ENCODE measurements around the gene RABGAP1L. TPM values are rescaled to one million over a fixed set of nuclear protein-coding genes. Genes with fewer than 3 reads are reported as not detected.

The RABGAP1L gene
- polyA plus RNA-seq, 1 donor (not counting 4 experiments of a cell fraction or from before 2014, with no cell fraction given), result 24.2 TPM

DNA sequence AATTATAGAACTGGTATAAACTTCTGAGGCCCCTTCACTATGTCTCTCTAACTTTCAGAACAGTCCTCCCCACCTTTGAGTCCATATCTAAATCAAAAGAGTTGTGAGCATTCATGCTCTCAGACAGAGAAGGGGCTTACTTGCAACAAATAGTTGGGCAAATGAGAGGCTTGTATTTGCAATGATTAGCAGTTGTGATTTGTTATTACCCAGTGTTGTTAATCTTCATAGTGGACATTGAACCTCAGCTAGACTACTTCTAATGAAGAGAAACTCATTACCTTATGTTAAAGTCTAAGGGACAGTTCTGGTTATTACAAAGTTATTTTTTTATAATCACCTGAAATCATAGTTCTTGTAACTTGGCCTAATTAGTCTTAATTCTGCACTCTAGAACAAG, 114.5 kb downstream of the RABGAP1L start:
- Histone ChIP-seq H3K4me3 (ENCODE audit: control insufficient read depth in 2 of 3, extremely low read depth in 1 of 3, insufficient read depth in 2 of 3, low read depth in 1 of 3, low read length in 3 of 3) (no peak overlapping the region), H3K9me1 (ENCODE audit: control insufficient read depth, extremely low read depth, insufficient read depth, low read length) (no peaks in the 10 kb centered on the region), H3K36me3 (ENCODE audit: control insufficient read depth in 2 of 2, extremely low read depth in 1 of 2, insufficient read depth in 2 of 2, low read length in 2 of 2) (no peaks in the 10 kb centered on the region), H3K79me2 (ENCODE audit: control insufficient read depth, insufficient read depth, low read length) (no peaks in the 10 kb centered on the region), H3K9ac (ENCODE audit: control insufficient read depth, extremely low read depth, insufficient read depth, low read length) (no peak overlapping the region), H3K27me3 (ENCODE audit: control insufficient read depth, extremely low read depth, insufficient read depth, low read length) (no peaks in the 10 kb centered on the region), H2AFZ (ENCODE audit: control insufficient read depth, low read length) (no peak overlapping the region), H4K20me1 (ENCODE audit: control insufficient read depth, extremely low read depth, insufficient read depth, low read length) (no peaks in the 10 kb centered on the region), H3K4me1 (ENCODE audit: control insufficient read depth, extremely low read depth, insufficient read depth, low read length) (no peaks in the 10 kb centered on the region), H3K4me2 (ENCODE audit: control insufficient read depth, extremely low read depth, insufficient read depth, low read depth, low read length) (no peak overlapping the region), H3K27ac (ENCODE audit: control insufficient read depth, insufficient read depth, low read length) (no peak overlapping the region), H3K9me3 (ENCODE audit: control insufficient read depth, low read depth, low read length) (no peaks in the 10 kb centered on the region)
- FAIRE-seq (no peak), DNase-seq (ENCODE audit: low read depth, low spot score) (no peak)
- TF ChIP-seq, protein P1, sequence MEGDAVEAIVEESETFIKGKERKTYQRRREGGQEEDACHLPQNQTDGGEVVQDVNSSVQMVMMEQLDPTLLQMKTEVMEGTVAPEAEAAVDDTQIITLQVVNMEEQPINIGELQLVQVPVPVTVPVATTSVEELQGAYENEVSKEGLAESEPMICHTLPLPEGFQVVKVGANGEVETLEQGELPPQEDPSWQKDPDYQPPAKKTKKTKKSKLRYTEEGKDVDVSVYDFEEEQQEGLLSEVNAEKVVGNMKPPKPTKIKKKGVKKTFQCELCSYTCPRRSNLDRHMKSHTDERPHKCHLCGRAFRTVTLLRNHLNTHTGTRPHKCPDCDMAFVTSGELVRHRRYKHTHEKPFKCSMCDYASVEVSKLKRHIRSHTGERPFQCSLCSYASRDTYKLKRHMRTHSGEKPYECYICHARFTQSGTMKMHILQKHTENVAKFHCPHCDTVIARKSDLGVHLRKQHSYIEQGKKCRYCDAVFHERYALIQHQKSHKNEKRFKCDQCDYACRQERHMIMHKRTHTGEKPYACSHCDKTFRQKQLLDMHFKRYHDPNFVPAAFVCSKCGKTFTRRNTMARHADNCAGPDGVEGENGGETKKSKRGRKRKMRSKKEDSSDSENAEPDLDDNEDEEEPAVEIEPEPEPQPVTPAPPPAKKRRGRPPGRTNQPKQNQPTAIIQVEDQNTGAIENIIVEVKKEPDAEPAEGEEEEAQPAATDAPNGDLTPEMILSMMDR (optimal IDR thresholded peaks at IDR 0.05 in 1 of 3, IDR thresholded peaks at IDR 0.05 in 1 of 3, conservative IDR thresholded peaks at IDR 0.05 in 1 of 3; ENCODE audit: extremely low read depth in 1 of 3, insufficient read depth in 2 of 3, low read length in 3 of 3), result no peak
- no peak for TF ChIP-seq EZH2 (IDR thresholded peaks at IDR 0.05; ENCODE audit: low read length)
- dilution Hi-C loops (cut with MboI; ENCODE audit: extremely low pct_ligation_motif_present, low sequenced_read_pairs), result loop anchor here (25.0 kb wide), 1 partner anchor 464 kb away; no protein-coding TSS in a partner anchor

DNA sequence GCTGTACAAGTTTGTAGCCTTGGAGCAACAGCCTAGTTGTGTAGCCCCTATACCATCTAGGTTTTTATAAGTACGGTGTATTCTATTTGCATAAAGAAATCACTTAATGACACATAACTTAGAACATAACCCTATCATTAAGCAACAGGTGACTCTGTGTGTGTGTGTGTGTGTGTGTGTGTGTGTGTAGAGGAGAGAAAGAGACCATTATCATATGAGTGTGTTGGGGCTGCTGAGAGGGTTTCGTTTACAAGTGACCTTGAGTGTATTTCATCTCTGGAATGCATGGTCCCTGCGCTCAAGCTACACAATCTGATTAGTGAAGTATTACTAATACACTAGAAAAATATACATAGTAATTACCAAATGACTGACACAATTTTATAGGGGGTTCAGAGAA, 115.1 kb downstream of the RABGAP1L start:
- FAIRE-seq, result no peak
- H3K27me3 ChIP-seq (ENCODE audit: control insufficient read depth, extremely low read depth, insufficient read depth, low read length), result no peaks in the 10 kb centered on the region

More for the DNA sequence above, 115.1 kb downstream of the RABGAP1L start:
- Histone ChIP-seq H3K79me2 (ENCODE audit: control insufficient read depth, insufficient read depth, low read length) (no peaks in the 10 kb centered on the region), H3K9me1 (ENCODE audit: control insufficient read depth, extremely low read depth, insufficient read depth, low read length) (no peaks in the 10 kb centered on the region), H3K9ac (ENCODE audit: control insufficient read depth, extremely low read depth, insufficient read depth, low read length) (no peak overlapping the region), H3K27ac (ENCODE audit: control insufficient read depth, insufficient read depth, low read length) (no peak overlapping the region), H4K20me1 (ENCODE audit: control insufficient read depth, extremely low read depth, insufficient read depth, low read length) (no peaks in the 10 kb centered on the region), H3K36me3 (ENCODE audit: control insufficient read depth in 2 of 2, extremely low read depth in 1 of 2, insufficient read depth in 2 of 2, low read length in 2 of 2) (no peaks in the 10 kb centered on the region), H3K9me3 (ENCODE audit: control insufficient read depth, low read depth, low read length) (no peaks in the 10 kb centered on the region), H2AFZ (ENCODE audit: control insufficient read depth, low read length) (no peak overlapping the region), H3K4me3 (ENCODE audit: control insufficient read depth in 2 of 3, extremely low read depth in 1 of 3, insufficient read depth in 2 of 3, low read depth in 1 of 3, low read length in 3 of 3) (no peak overlapping the region), H3K4me2 (ENCODE audit: control insufficient read depth, extremely low read depth, insufficient read depth, low read depth, low read length) (no peak overlapping the region), H3K4me1 (ENCODE audit: control insufficient read depth, extremely low read depth, insufficient read depth, low read length) (no peaks in the 10 kb centered on the region)
- dilution Hi-C loops (cut with MboI; ENCODE audit: extremely low pct_ligation_motif_present, low sequenced_read_pairs), result loop anchor here (25.0 kb wide), 1 partner anchor 463 kb away; no protein-coding TSS in a partner anchor
- DNase-seq (ENCODE audit: low read depth, low spot score), result no peak
- no peak for TF ChIP-seq EZH2 (IDR thresholded peaks at IDR 0.05; ENCODE audit: low read length)
- TF ChIP-seq, protein P1 (optimal IDR thresholded peaks at IDR 0.05 in 1 of 3, IDR thresholded peaks at IDR 0.05 in 1 of 3, conservative IDR thresholded peaks at IDR 0.05 in 1 of 3; ENCODE audit: extremely low read depth in 1 of 3, insufficient read depth in 2 of 3, low read length in 3 of 3), result no peak

Measured in keratinocyte (primary cell).